GM18507 (cell line): ENCODE results near the gene POLR3A.
A peak's percentile ranks its signal among the peaks of the same experiment; 100 is the strongest.
"Not testable (repeated sequence)": the region's sequence is repeated elsewhere in the genome, so short reads cannot be mapped to it uniquely, and the experiment has no call there.

Source experiments
- DNase-seq: peaks from one replicate; pipeline ENCODE4 v3.0.0; 2011; ENCODE audit warnings: low read depth; ENCODE audit not compliant: insufficient read length; ENCODE audit errors: extremely low spot score
- FAIRE-seq: peaks from 2 replicates; lab custom pipeline; 2011; peaks lifted over from hg19 to GRCh38; lab: Jason Lieb, UNC

Gene POLR3A

DNA sequence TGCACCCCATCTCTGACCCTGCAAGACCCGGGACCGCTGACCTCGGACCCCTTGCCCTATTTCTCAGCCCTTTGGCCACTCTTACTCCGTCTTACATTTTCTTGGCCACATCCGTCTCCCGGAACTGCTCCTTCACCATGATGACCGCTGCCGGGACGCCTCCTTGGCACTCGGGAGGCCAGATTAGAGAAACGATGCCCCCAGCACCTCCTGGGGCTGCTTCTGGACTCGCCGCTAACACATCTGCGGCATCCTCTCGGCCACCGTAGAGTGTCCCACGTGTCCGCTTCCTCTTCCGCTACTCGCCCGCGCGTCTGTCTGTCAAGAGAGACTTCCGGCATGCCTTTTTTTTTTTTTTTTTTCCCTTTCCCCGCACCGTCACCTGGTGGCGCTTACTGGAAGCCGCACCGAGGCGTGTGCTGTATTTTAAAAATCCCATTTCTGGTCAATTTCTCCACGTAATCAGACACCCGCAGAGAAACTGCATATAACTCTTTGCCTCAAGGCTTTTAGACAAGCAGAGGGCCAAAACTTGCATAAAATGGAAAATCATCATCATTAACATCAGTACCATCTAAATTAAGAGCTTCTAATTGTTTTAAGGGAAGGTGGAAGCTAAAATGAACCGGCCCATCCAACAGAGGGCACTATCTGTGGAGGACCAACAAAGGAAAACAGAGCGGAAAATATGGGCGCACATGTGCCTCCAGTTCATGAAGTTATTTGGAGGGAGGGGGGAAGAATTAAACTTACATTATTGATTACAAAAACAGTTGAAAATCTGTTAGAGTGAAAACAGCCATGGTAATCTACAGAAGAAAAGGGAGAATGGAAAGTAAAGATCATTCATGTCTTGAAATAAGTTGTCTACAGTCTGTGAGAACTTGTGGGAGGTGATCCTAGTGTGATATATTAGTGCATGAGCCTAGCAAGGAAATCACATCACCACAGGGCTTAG is at the start of gene POLR3A:
Gene POLR3A (minus strand): TSS at position 247 of the 958 bp plus-strand sequence. CDS start 108 bp downstream, at position 139.
- FAIRE-seq: peak; percentile 87
- peak; percentile 83 for DNase-seq

DNA sequence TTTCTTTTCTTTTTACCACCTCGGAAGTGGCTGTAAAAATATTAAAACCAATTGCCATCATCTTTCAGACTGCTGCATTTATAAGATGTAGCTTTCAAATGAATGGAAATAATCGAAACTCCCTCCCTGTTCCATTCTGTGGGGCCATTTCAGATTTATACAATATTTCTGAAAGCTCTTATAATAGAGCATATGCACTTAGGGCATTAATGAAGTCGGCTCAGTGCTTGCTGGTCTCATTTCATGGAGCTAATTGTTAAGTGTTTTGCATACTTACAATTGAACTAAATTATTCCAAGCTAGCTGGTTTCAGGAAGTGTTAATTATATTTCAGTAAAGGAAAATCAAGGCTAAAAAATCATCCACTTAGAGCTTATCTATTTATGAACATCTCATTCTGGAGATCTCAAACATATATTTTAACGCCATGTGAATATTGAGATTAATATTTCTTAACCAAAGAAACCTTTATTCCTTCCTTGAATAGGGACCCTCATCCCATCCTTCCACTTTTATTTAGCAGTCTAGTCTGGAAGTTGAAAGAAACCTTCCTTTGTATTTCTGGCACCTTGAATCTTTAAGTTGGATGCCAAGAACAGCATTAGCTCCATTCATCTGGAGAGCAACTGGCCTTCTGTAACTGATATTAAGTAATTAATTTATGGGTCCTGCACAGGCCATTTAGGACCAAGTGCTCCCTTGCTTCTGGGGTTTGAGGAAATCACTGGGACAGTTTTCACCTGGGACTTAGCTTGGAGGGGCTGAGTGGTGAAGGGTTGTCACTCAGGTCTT is 49.4 kb upstream of the POLR3A start:
- FAIRE-seq (no peak), DNase-seq (no peak)

DNA sequence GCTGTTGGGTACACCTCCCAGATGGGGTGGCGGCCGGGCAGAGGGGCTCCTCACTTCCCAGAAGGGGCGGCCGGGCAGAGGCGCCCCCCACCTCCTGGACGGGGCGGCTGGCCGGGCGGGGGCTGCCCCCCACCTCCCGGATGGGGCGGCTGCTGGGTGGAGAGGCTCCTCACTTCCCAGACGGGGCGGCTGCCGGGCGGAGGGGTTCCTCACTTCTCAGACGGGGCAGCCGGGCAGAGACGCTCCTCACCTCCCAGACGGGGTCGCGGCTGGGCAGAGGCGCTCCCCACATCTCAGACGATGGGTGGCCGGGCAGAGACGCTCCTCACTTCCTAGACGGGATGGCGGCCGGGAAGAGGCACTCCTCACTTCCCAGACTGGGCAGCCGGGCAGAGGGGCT is 46.5 kb upstream of the POLR3A start:
- FAIRE-seq, DNase-seq: not testable (repeated sequence)

DNA sequence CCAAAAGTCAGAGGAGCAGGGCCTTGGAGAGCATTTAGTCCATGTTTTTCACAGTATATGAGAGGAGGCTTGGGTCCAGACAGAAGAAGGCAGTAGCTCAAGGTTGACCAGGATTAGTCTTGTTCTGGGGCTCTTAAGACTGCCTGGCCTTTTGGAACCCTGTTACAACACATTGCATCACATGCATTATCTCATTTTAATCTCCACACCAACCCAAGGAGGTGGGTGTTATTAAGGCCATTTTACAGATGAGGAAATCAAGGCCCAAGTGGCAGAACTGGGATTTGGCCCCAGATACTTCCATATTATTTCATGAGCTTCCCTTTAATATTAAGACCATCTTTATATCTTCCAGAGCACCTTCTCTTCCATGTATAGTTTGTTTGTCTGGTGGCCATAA is 43.2 kb upstream of the POLR3A start:
- FAIRE-seq (no peak), DNase-seq (no peak)

DNA sequence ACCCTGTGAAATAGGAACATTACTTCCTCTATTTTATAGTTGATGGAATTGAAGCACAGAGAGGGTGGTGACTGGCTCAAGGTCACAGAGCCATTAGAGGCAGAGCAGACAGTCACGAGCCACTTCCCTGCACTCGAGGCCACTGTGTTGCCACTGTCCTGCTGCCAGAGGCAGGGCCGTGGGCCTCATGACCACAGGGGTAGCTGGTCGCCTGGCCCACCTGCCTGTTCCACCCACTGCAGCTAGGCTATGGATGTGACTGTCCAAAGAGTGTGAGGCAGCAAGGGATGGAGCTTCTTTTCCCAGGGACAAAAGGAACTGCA is 42.5 kb upstream of the POLR3A start:
- FAIRE-seq (no peak), DNase-seq (no peak)

DNA sequence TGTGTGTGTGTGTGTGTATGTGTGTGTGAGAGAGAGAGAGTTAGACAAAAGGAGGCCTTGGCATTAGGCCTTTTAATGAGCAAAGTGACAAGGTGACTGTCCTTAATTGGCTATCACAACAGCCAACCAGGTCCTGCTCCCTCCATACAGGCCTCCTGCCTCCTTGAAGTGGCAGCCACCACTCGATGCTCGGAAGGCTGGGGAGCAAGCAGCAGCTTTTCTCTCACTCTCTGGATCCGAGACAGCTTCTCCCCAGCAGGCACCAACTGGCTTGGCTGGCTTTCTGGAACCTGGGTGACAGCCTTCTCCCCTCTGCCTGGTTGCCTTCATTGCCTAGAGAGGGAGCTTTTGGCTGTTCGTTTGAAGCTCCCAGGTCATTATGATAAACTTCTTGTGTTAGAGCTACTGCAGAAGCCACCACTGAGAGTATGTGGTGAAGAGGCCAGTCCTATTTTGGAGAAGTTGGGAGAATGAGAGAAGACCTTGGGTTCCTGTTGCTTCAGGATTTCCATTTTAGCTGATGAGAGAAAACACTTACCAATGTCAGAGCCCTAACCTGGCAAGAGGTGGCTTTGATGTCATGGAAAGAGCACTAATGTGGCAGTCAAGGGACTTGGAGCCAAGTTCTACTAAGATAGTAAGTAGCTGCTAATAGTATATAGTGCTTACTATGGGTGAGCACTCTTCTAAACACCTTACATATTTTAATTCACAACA is 42.0 kb upstream of the POLR3A start:
- DNase-seq: no peak
- no peak for FAIRE-seq

DNA sequence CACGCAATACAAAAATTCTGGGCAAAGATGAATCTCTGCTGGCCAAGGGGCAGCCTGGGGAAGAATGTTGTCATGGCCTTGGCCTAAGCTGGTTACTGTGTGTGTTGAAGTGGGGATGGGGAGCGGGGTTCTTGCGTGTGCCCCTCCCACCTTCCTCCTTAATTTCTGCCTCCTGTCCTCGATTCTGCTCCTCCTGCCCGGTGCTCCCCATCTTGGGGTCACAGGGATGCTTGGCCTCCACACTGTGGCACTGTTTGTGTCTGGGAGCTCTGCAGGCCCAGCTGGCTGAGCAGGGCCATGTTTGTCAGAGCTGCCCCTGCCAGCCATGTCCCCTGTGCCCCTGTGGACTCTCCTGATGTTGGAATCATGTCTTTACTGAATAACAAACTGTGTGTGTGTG is 41.4 kb upstream of the POLR3A start:
- no peak for DNase-seq
- FAIRE-seq: no peak

DNA sequence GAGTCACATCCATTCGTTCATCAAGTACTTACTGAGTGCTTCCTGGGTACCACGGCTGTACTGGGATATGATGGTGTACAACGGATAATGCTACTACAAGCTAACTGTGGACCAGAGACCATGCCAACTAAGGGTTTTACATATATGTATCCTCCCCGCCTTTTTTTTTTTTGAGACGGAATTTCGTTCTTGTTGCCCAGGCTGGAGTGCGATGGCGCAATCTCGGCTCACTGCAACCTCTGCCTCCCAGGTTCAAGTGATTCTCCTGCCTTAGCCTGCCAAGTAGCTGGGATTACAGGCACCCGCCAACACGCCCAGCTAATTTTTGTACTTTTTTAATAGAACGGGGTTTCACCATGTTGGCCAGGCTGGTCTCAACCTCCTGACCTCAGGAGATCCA is 40.7 kb upstream of the POLR3A start:
- not testable (repeated sequence) for FAIRE-seq, DNase-seq

DNA sequence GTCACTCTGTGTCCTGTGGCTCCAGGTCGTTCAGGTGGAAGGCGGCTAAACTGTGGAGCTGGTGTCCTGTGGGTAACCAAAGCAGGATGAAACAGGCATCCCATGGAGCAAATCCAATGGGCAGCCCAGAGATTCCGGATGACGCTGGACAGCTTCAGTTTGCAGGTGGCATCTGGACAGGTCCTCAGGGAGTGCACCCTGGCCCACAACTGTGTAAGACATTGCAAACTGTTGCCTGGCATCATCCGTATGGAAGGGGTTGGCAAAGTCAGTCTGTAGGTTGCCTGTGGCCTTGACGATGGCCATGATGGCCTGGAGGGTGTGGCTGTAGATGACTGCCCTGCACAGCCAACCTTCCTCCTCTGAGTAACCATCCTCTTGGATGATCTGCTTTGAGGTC is 39.8 kb upstream of the POLR3A start:
- no peak for FAIRE-seq
- DNase-seq: no peak

DNA sequence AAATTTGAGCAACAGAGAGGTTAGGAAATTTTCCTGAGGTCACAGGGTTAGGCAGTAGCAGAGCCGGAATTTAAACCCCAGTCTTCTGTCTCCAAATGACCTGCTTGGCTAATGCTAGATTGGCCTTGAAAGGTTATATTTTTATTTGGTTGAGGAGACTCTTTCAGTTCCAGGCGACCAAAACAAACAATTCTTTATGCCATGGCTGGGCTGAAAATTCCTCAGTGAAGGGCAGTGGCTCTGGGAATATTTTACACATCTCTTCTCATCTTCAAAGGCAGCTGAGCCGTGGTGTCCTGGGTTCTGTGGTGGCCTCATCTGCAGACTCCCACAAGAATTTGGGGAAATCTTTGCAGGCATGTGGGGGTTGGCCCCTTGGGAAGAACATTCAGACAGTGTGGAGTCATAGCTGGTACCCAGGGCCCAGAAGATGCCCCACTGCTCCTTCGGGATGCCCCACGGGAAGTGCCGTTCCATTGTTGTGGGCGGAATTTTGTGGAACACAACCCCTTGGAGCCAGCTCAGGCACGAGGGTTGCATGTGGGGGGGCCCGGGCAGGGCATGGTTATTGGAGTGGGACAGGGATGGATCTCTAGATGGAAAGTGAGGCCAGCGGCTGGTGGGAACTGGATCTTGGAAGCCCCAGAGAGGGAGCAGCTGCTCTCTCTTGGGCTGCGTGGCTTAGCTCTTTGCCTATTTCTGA is 37.6 kb upstream of the POLR3A start:
- FAIRE-seq (no peak), DNase-seq (no peak)

DNA sequence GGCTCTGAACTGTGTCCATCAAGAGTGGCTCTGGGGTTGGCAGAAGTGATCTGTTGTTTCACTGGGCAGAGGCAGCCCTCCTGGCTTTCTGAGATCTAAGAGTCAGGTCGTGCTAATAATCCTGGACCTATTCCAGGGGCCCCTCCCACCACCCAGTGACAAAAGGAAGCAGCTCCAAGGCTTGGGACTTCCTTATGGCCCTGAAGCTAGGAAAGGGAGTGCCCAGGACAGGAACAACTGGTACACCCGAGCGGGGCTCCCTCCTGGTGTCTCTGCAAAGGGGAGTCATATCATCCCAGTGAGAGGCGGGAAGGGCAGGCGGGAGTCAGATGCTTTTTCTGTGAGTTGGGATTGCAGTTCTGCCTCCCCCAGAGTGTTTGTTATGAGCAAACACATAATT is 36.7 kb upstream of the POLR3A start:
- DNase-seq (no peak), FAIRE-seq (no peak)

DNA sequence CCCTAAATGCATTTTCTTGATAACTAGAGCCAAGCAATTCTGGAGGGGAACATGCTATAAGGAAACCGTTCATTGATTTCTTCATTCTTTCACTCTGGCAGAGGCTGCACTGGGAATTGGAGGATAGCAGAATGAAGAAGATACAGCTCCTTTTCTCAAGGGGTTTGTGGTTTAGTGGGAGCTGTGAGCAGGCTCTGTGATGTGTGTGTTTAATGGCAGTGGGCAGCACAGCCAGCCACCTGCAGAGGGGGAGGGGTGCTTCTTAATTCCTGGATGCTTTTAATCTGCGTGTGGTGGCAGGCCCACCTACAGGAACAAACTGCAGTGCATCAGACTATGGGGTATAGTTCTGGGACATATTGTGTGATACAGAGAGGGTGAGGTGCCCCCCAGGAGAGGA is 36.3 kb upstream of the POLR3A start:
- FAIRE-seq (no peak), DNase-seq (no peak)

DNA sequence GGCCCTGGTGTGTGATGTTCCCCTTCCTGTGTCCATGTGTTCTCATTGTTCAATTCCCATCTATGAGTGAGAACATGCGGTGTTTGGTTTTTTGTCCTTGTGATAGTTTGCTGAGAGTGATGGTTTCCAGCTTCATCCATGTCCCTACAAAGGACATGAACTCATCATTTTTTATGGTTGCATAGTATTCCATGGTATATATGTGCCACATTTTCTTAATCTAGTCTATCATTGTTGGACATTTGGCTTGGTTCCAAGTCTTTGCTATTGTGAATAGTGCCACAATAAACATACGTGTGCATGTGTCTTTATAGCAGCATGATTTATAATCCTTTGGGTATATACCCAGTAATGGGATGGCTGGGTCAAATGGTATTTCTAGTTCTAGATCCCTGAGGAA is 35.6 kb upstream of the POLR3A start:
- FAIRE-seq, DNase-seq: not testable (repeated sequence)

DNA sequence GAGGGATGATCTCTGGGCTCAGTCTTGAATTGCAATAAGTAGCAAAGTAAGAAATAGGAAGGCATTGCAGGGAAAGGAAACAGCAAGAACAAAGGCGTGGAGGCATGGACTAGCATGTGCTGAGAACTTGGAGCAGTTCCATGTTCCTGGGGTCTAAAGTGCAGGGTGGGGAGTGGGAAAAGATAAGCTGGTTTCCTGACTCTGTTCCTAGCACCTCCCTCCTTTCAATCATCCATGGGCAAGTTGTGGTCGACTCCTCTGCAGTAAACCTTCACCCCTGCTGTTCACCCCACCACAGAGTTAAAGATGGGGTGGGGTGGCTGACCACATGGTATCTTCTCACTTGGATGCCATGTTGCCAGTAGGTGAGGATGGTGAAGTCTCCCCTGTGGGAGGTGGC is 33.9 kb upstream of the POLR3A start:
- DNase-seq (no peak), FAIRE-seq (no peak)

DNA sequence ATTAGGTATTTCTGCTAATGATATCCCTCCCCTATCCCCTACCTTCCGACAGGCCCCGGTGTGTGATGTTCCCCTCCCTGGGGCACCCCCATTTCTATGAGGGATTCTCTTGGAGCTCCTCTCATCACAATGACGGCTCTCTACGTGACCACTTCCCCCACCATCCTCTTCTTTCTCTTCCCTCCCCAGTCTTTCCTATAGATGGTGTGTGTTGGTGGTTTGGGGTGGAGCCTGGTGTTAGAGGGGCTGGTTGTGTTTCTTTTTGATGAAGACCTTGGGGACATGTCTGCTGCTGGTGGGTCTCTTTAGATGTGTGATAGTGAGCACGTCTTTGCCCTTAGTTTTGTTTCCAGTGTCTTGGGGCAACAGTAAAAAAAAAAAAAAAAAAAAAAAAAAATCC is 33.0 kb upstream of the POLR3A start:
- DNase-seq (no peak), FAIRE-seq (no peak)

DNA sequence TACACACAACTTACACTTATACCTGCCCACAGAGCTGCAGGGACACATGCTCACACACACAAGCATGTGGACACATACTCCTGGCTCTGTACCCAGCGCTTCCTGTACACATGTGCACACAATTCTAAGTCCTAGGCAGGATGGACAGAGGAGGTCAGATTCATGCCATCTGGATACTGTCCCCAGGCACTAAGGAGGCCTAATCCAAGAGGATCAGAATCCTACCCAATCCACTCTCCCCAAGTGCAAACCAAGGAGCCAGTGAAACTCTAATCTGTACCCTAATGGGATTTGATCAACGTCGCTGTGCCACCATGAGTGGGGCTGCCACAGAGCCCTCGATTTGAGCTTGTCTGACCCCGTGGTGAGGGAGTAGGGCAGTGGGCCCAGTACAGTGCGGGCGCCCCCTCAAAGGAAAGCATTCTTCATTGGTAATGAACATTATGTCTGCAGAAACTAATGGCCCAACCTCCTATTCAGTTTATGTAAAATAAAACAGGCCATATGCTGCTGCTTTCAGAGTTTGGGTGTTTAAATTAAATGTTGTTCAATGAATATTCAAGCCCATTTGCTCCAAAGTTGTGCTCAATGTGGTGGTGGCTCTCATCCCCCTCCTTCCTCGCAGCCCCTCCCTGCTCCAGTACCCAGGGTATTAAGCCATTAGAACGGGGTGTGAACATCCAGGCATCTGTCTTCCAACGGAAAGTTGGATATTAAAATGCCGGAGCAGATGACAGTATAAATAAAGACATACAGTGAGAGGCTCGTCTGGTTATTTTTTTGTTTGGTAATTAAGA is 30.8 kb upstream of the POLR3A start:
- FAIRE-seq: no peak
- no peak for DNase-seq

DNA sequence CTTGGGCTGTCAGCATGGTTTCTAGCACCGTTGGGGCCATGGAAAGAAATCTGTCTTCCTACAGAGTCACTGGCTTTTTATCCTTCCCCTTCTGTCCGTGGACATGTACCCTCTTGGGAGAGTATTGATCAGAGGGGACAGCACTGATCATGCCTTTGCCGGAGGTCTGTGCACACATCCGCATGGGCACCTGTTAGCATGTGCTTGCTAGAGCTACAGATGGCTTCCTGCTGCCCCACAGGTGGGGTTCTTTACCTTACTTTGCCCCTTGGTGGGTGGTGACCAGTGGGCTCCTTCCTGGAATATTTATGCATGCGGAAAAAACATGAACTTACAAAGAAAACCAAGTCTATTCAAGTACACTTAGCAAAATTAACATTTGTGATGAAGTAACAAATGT is 29.2 kb upstream of the POLR3A start:
- FAIRE-seq (no peak), DNase-seq (no peak)

DNA sequence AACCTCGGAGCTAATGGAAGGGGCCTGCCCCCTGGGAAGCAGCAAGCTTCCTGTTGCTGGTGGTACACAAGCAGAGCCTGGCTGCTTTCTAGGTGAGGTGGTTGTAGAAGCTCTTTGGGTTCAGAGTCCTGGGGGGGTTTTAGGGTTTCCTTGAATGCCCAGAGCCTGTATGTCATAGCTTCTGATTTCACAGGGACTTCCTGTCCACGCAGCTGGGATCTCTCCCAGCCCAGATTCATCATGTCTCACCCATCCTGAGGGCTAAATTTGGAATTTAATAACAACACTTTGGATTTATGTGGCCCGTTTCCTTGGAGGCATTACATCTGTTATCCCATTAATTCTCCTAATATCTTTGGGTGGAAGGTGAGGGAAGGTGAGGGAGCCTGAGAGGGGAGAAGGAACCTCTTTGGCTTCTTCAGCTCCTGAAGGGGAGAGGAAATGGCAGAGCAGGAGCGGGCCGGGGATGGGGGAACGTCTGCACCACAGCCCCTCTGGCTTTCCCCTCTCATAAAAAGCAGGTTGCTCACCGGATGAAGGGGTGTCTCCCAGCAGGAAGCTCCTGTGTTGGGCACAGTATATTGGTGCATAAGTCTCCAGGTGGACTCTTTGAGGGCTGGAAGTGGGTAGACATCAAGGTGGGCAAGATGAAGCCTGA is 24.0 kb upstream of the POLR3A start:
- no peak for DNase-seq
- no peak for FAIRE-seq
